Endothelial cell of umbilical vein (primary cell): ENCODE data around the gene TMEM51. TPM values are rescaled to one million over a fixed set of nuclear protein-coding genes. Genes with fewer than 3 reads are reported as not detected.

Source experiments
- BruUV-seq: library from RNA; stranded (reverse); fragments of 400-500 nt; replicated peaks from 2 replicates; lab custom pipeline; 2021; lab: Mats Ljungman, UMichigan
- CTCF ChIA-PET: fragments of 300-600, 350-600 bp; sonication (Branson Sonifier 250); formaldehyde crosslinking; loops from one replicate; lab custom pipeline; 2021; ENCODE audit warnings: antibody characterized with exemption, inconsistent platforms; lab: Charles Lee
- POLR2A ChIA-PET: fragments of 300-600, 350-600 bp; sonication (Branson Sonifier 250); formaldehyde crosslinking; loops from one replicate; lab custom pipeline; 2021; ENCODE audit warnings: antibody characterized with exemption, inconsistent platforms; lab: Charles Lee
- DNase-seq: peaks from one replicate; pipeline ENCODE4 v3.0.0-alpha.2; 2011; ENCODE audit warnings: low read depth, low spot score
- FAIRE-seq: peaks from 2 replicates; lab custom pipeline; 2011; peaks lifted over from hg19 to GRCh38; lab: Jason Lieb, UNC
- H2AFZ ChIP-seq: 2 replicates; pipeline ENCODE4 v1.6.0; 2012; ENCODE audit warnings: low read depth, low read length, control low read depth, inconsistent platforms
- H3K27ac ChIP-seq: 2 replicates; pipeline ENCODE4 v1.5.1; 2011; ENCODE audit warnings: low read depth, mild to moderate bottlenecking, control low read depth, low read length, moderate library complexity; ENCODE audit not compliant: insufficient read depth
- H3K27me3 ChIP-seq, 2 experiments: 2 replicates each; pipeline versions ENCODE4 v1.6.0 to v1.6.1; 2011; ENCODE audit warnings: low read length in 2 of 2, mixed read lengths in 1 of 2; ENCODE audit not compliant: control insufficient read depth in 2 of 2, insufficient read depth in 2 of 2
- H3K36me3 ChIP-seq, 2 experiments: 2 replicates in 1 of 2; 3 replicates in 1 of 2; pipeline ENCODE4 v1.5.1; 2011; ENCODE audit warnings: low read length in 2 of 2, mild to moderate bottlenecking in 1 of 2, moderate library complexity in 1 of 2; ENCODE audit not compliant: control insufficient read depth in 2 of 2, insufficient read depth in 2 of 2; ENCODE audit errors: extremely low read depth in 1 of 2
- H3K4me1 ChIP-seq: 3 replicates; pipeline ENCODE4 v1.5.1; 2011; ENCODE audit warnings: mild to moderate bottlenecking, low read length; ENCODE audit not compliant: control insufficient read depth, insufficient read depth; ENCODE audit errors: extremely low read depth
- H3K4me2 ChIP-seq: 2 replicates; pipeline ENCODE4 v1.6.1; 2011; ENCODE audit warnings: low read length, control low read depth, mixed read lengths; ENCODE audit not compliant: insufficient read depth
- H3K4me3 ChIP-seq, 3 experiments: fragments of 200-600 bp in 1 of 3; sonication (generic), shearing (Covaris generic) in 1 of 3; replicated peaks in 1 of 3; 2 replicates each; pipeline ENCODE4 v1.5.1; 2011 to 2016; ENCODE audit warnings: control low read depth in 3 of 3, low read length in 3 of 3, mild to moderate bottlenecking in 2 of 3, inconsistent platforms in 1 of 3, low read depth in 1 of 3, moderate library complexity in 1 of 3; ENCODE audit not compliant: insufficient read depth in 1 of 3
- H3K79me2 ChIP-seq: 2 replicates; pipeline ENCODE4 v1.6.0; 2012; ENCODE audit warnings: low read length, inconsistent platforms; ENCODE audit not compliant: control insufficient read depth, insufficient read depth
- H3K9ac ChIP-seq: replicated peaks from 2 replicates; pipeline ENCODE3; 2011; ENCODE audit warnings: low read length, control low read depth; ENCODE audit not compliant: insufficient read depth; ENCODE audit errors: extremely low read depth
- H3K9me1 ChIP-seq: replicated peaks from 3 replicates; pipeline ENCODE4 v1.6.0; 2011; ENCODE audit warnings: mild to moderate bottlenecking, low read length; ENCODE audit not compliant: control insufficient read depth, insufficient read depth; ENCODE audit errors: extremely low read depth
- H3K9me3 ChIP-seq: replicated peaks from 2 replicates; pipeline ENCODE4 v1.5.1; 2012; ENCODE audit warnings: low read length, inconsistent platforms; ENCODE audit not compliant: control insufficient read depth, insufficient read depth
- H4K20me1 ChIP-seq: replicated peaks from 2 replicates; pipeline ENCODE3; 2011; ENCODE audit warnings: mild to moderate bottlenecking, low read length; ENCODE audit not compliant: control insufficient read depth, insufficient read depth; ENCODE audit errors: extremely low read depth
- CTCF ChIP-seq, 2 donors: IDR thresholded peaks; 1 replicate in 1 of 2; 2 replicates in 1 of 2; pipeline ENCODE4 v1.5.1; 2011; ENCODE audit warnings: low read length in 2 of 2, mild to moderate bottlenecking in 2 of 2, moderate library complexity in 2 of 2, control low read depth in 1 of 2, inconsistent platforms in 1 of 2, low read depth in 1 of 2; ENCODE audit not compliant: insufficient read depth in 1 of 2; ENCODE audit errors: extremely low read depth in 1 of 2
- EZH2 ChIP-seq: IDR thresholded peaks from 2 replicates; pipeline ENCODE4 v1.6.1; 2012; ENCODE audit warnings: borderline replicate concordance, low read depth, mild to moderate bottlenecking, moderate library complexity, low read length, inconsistent platforms; ENCODE audit not compliant: severe bottlenecking
- FOS ChIP-seq: IDR thresholded peaks from 2 replicates; pipeline ENCODE4 v1.6.1; 2011; ENCODE audit warnings: mild to moderate bottlenecking, low read length, moderate library complexity, borderline replicate concordance; ENCODE audit not compliant: insufficient read depth
- GATA2 ChIP-seq: IDR thresholded peaks from 2 replicates; pipeline ENCODE4 v1.7.0; 2011; ENCODE audit warnings: low read depth, mild to moderate bottlenecking, moderate library complexity, mixed read lengths, low read length; ENCODE audit not compliant: insufficient read length, insufficient read depth
- POLR2AphosphoS5 ChIP-seq: IDR thresholded peaks from 2 replicates; pipeline ENCODE4 v1.6.1; 2012; ENCODE audit warnings: low read depth, mild to moderate bottlenecking, control low read depth, low read length, moderate library complexity; ENCODE audit not compliant: insufficient read depth
- dilution Hi-C: fragments of 300-500 bp; cut with MboI; formaldehyde crosslinking; loops from one replicate; pipeline ENCODE4 v1.15.0; 2019; ENCODE audit warnings: low sequenced_read_pairs; ENCODE audit not compliant: extremely low pct_ligation_motif_present
- intact Hi-C: fragments of 100-400 bp; cut with micrococcal nuclease; formaldehyde crosslinking; loops from one replicate; pipeline ENCODE4 v1.10.0; 2022
- polyA plus RNA-seq, 4 experiments: library from polyadenylated mRNA; depleted of rRNA in 3 of 4; stranded (reverse) in 3 of 4; unstranded in 1 of 4; fragments of >200 nt; gene quantifications; 2 replicates each; pipeline versions ENCODE4 v1.2.1 to v1.2.3, GENCODE V29; 2011 to 2012; ENCODE audit warnings: missing spikeins in 1 of 4
- total RNA-seq: library from RNA; stranded (reverse); gene quantifications from 2 replicates; pipeline ENCODE4 v1.2.3, GENCODE V29; 2021
- TF ChIP-seq, protein P1 (sequence below): IDR thresholded peaks from 2 replicates; pipeline ENCODE4 v1.6.1; 2011; ENCODE audit not compliant: insufficient read depth, insufficient read length

The TMEM51 gene
- total and polyA plus RNA-seq, 2 donors (not counting 3 experiments of a cell fraction or from before 2014, with no cell fraction given) = 13.7 to 13.9 TPM

DNA sequence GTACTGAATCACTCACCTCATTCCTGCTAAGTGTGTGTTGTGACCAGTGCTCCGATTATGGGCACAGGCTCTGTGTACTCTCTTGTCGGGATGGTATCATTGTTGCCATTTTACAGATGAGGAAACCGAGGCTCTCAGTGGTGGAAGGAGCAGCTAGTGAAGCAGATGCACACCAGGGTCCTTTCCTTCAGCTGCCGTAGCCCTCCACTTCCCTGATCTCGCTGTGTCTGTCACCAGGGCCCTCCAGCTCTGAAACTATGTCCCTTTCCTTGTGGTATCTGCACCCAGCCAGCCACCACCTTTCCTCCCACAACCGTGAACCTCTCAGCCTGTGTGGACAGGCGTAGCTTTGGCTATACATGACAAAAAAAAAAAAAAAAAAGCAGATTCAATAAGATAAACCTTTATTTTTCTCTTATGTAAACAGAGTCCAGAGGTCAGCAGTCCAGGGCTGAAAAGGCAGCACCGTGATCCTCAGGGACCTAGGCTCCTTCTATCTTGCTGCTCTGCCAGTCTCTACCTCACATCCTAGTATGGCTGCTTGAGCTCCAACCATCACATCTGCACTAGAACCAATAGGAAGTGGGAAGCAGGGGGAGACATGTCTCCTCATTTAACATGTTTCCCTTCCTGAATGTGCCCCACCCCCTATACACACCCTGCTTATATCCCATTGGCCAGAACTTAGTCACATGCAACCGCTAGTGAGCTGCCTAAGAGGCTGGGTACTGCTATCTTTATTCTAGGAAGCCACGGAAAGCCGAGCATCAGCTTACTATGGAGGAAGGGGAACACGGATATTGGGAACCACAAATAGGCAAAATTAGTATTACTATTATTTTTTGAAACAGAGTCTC is 44.3 kb downstream of the TMEM51 start:
- Histone ChIP-seq H3K4me2 (no peak overlapping the region), H3K9me3 (no peaks in the 10 kb centered on the region), H3K36me3 (no peaks in the 10 kb centered on the region), H2AFZ (no peak overlapping the region), H3K27me3 (no peaks in the 10 kb centered on the region), H3K4me3 (no peak overlapping the region), H3K4me1 (peaks cover 14% of the 10 kb centered on the region), H3K9ac (no peak overlapping the region), H3K9me1 (no peaks in the 10 kb centered on the region), H4K20me1 (no peaks in the 10 kb centered on the region), H3K27ac (no peak overlapping the region), H3K79me2 (no peaks in the 10 kb centered on the region)
- dilution Hi-C loops (no loop called here), intact Hi-C loops (no loop called here)
- no TSS peak for BruUV-seq
- TF ChIP-seq POLR2AphosphoS5 (no peak), CTCF (IDR thresholded peaks at IDR 0.05; ENCODE audit: extremely low read depth in 1 of 2, insufficient read depth in 1 of 2, low read depth in 1 of 2, low read length in 2 of 2) (no peak), FOS (no peak), EZH2 (no peak), GATA2 (no peak)
- TF ChIP-seq, protein P1, sequence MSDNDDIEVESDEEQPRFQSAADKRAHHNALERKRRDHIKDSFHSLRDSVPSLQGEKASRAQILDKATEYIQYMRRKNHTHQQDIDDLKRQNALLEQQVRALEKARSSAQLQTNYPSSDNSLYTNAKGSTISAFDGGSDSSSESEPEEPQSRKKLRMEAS = no peak
- POLR2A ChIA-PET = no interaction called here
- FAIRE-seq = no peak
- CTCF ChIA-PET = interaction anchor here (1.3 kb wide), 1 partner anchor 9 kb away, joined by 3 read pairs; no protein-coding TSS in a partner anchor
- no peak for DNase-seq
